ENCODE measurements around the gene ITPRIPL2.

Gene ITPRIPL2

DNA sequence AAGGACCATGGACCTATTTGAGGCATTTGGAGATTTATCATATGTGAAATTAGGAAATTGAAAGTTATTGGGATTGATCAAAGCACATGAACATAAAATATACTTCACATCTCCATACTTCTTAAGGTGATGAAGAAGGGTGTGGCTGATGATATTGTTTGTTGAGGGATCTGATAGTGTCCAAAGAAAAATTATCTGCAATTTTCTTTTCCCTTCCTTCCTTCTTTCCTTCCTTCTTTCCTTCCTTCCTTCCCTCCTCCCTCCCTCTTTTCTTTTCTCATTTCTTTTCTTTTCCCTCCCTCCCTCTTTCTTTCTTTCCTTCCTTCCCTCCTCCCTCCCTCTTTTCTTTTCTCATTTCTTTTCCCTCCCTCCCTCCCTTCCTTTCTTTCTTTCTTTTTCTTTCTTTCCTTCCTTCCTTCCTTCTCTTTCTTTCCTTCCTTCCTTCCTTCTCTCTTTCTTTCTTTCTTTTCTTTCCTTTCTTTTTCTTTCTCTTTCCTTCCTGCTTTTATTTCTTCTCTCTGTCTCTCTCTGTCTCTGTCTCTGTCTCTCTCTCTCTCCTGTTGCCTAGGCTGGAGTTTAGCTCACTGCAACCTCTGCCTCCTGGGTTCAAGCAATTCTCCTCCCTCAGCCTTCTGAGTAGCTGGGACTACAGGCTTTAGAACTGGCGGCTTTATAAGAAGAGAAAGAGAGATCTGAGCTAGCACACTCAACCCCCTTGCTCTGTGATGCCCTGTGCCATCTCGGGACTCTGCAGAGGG is 20.9 kb upstream of the ITPRIPL2 start:
- DNase-seq (ENCODE audit: extremely low spot score), result no peak
- CTCF ChIA-PET, result no interaction called here
- POLR2A ChIA-PET, result no interaction called here
- TF ChIP-seq LEF1 (IDR thresholded peaks at IDR 0.05; ENCODE audit: borderline replicate concordance) (no peak), BHLHE40 (IDR thresholded peaks at IDR 0.05; ENCODE audit: borderline replicate concordance) (no peak)

DNA sequence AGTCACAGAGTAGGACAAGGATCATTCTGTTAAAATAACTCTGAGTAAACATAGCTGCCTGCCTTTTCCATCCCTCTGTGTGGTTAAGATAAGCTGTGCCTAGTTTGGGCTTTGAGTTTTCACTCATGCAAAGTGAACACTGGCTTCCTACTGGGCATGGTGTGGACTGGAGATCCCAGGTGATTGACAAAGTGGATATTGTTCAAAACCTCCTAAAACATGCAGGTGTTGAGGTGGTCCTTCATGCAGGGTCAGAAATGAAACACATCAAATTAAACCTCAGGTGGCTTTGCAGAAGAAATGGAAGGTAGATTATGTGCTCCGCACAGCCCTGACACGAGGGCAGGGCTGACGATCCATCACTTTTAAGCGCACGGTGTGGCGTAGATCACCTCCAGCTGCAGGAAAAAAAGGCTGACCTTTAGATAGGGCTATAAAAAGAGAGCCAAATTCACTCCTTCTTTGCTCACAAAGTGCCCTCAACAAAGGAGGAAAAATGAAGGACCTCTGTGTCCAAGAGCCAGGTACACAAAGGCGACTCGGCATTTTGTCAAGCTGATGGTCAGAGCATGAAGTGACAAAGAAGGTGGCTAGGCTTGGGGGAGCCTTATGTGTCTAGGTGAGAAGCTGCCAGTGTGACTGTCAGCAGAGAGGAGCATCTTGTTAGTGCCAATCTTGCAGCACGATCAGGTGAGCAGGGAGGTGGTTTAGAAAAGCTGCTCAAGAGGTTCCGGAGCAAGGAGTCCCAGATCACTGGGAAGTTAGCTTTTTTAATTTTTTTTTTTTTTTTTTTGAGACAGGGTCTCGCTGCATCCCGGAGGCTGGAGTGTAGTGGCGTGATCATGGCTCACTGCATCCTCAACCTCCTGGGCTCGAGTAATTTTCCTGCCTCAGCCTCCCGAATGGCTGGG is 19.9 kb upstream of the ITPRIPL2 start:
- TF ChIP-seq TARDBP (IDR thresholded peaks at IDR 0.05), result no peak
- no peak for TF ChIP-seq FOXM1 (IDR thresholded peaks at IDR 0.05; ENCODE audit: borderline replicate concordance)
- no peak for TF ChIP-seq ZNF384 (IDR thresholded peaks at IDR 0.05)
- TF ChIP-seq CTBP1 (IDR thresholded peaks at IDR 0.05; ENCODE audit: borderline replicate concordance), result no peak
- TF ChIP-seq NFRKB (IDR thresholded peaks at IDR 0.05), result no peak
- TF ChIP-seq FOXK2 (IDR thresholded peaks at IDR 0.05), result no peak
- TF ChIP-seq FOXA1 (IDR thresholded peaks at IDR 0.05), result no peak
- no peak for TF ChIP-seq HDGF (IDR thresholded peaks at IDR 0.05; ENCODE audit: borderline replicate concordance)
- TF ChIP-seq SP1 (IDR thresholded peaks at IDR 0.05), result no peak
- TF ChIP-seq LEF1 (IDR thresholded peaks at IDR 0.05; ENCODE audit: borderline replicate concordance), result no peak
- no peak for TF ChIP-seq L3MBTL2 (conservative IDR thresholded peaks at IDR 0.05)
- TF ChIP-seq, protein P1, sequence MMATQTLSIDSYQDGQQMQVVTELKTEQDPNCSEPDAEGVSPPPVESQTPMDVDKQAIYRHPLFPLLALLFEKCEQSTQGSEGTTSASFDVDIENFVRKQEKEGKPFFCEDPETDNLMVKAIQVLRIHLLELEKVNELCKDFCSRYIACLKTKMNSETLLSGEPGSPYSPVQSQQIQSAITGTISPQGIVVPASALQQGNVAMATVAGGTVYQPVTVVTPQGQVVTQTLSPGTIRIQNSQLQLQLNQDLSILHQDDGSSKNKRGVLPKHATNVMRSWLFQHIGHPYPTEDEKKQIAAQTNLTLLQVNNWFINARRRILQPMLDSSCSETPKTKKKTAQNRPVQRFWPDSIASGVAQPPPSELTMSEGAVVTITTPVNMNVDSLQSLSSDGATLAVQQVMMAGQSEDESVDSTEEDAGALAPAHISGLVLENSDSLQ (IDR thresholded peaks at IDR 0.05), result no peak
- TF ChIP-seq SUZ12 (IDR thresholded peaks at IDR 0.05), result no peak
- no peak for TF ChIP-seq BHLHE40 (IDR thresholded peaks at IDR 0.05; ENCODE audit: borderline replicate concordance)
- TF ChIP-seq ARNT (IDR thresholded peaks at IDR 0.05), result no peak
- TF ChIP-seq ELF4 (IDR thresholded peaks at IDR 0.05), result no peak
- ChIA-PET CTCF (interaction anchor here (0.6 to 1.5 kb wide), 4 partner anchors 22 to 116 kb away, joined by 3 to 6 read pairs (median 5); no protein-coding TSS in a partner anchor), POLR2A (interaction anchor here (0.6 to 1.7 kb wide), 8 partner anchors 8 to 304 kb away, joined by 3 to 6 read pairs (median 4); partner anchors contain the start of gene RPS15A)
- no peak for DNase-seq (ENCODE audit: extremely low spot score)

DNA sequence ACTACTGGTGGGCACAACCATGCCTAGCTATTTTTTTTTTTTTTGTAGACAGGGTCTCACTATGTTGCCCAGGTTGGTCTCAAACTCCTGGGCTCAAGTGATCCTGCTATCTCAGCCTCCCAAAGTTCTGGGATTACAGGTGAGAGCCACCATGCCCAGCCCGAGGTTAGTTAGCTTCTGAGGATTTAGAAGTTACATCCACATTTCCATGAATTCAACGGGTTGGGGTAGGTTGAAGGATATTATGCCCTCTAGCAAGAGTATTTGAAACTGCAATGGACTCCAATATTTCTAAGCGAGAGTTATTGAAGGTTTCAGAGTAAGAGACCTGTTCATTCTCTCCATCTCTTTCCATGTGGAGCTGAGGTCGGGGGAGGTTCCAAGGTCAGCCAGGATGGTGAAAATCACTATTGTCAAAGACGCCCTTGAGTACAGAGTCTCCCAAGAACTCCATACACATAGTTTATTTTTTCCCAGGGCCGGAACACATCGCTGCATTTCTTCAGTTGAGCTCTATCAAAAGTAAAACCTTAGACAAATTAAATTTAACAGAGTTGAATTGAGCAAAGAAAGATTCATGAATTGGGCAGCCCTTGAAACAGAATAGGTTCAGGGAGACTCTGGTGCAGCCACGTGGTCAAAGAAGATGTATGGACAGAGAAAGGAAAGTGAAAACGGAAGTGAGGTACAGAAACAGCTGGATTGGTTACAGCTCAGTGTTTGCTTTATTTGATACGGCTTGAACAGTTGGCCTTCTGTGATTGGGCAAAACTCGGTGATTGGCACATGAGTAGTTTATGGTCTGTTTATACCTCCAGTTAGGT is 19.0 kb upstream of the ITPRIPL2 start:
- POLR2A ChIA-PET, result interaction anchor here (0.6 to 1.8 kb wide), 11 partner anchors 9 to 305 kb away, joined by 3 to 6 read pairs (median 4); partner anchors contain the start of genes ITPRIPL2 and RPS15A
- TF ChIP-seq ZNF384 (IDR thresholded peaks at IDR 0.05) (0 out of 2 replicates have a peak, but pooled peaks have one; percentile 14), L3MBTL2 (conservative IDR thresholded peaks at IDR 0.05) (peak; percentile 35), TARDBP (IDR thresholded peaks at IDR 0.05) (no peak), ARNT (IDR thresholded peaks at IDR 0.05) (no peak)
- TF ChIP-seq, protein P1 (IDR thresholded peaks at IDR 0.05), result peak; percentile 92
- CTCF ChIA-PET, result interaction anchor here (0.6 to 1.5 kb wide), 8 partner anchors 9 to 276 kb away, joined by 3 to 7 read pairs (median 4); partner anchors contain the start of gene TMC7
- DNase-seq (ENCODE audit: extremely low spot score), result no peak

GRCh38 chr16:19095654-19096053 is 18.1 kb upstream of the ITPRIPL2 start:
- no peak for DNase-seq (ENCODE audit: extremely low spot score)
- CTCF ChIA-PET, result interaction anchor here (0.6 to 1.4 kb wide), 3 partner anchors 10 to 276 kb away, joined by 3 to 7 read pairs (median 4); partner anchors contain the start of gene TMC7
- TF ChIP-seq SP1 (IDR thresholded peaks at IDR 0.05), result no peak
- TF ChIP-seq LEF1 (IDR thresholded peaks at IDR 0.05; ENCODE audit: borderline replicate concordance), result no peak
- TF ChIP-seq, protein P1 (IDR thresholded peaks at IDR 0.05), result no peak
- no peak for TF ChIP-seq BHLHE40 (IDR thresholded peaks at IDR 0.05; ENCODE audit: borderline replicate concordance)
- no peak for TF ChIP-seq TARDBP (IDR thresholded peaks at IDR 0.05)
- no peak for TF ChIP-seq L3MBTL2 (conservative IDR thresholded peaks at IDR 0.05)
- TF ChIP-seq CTBP1 (IDR thresholded peaks at IDR 0.05; ENCODE audit: borderline replicate concordance), result no peak
- no peak for TF ChIP-seq ELF4 (IDR thresholded peaks at IDR 0.05)
- no peak for TF ChIP-seq FOXA1 (IDR thresholded peaks at IDR 0.05)
- TF ChIP-seq ARNT (IDR thresholded peaks at IDR 0.05), result no peak
- TF ChIP-seq SUZ12 (IDR thresholded peaks at IDR 0.05), result no peak
- TF ChIP-seq FOXM1 (IDR thresholded peaks at IDR 0.05; ENCODE audit: borderline replicate concordance), result no peak
- no peak for TF ChIP-seq NFRKB (IDR thresholded peaks at IDR 0.05)
- no peak for TF ChIP-seq HDGF (IDR thresholded peaks at IDR 0.05; ENCODE audit: borderline replicate concordance)
- no peak for TF ChIP-seq ZNF384 (IDR thresholded peaks at IDR 0.05)
- no peak for TF ChIP-seq FOXK2 (IDR thresholded peaks at IDR 0.05)
- POLR2A ChIA-PET, result interaction anchor here (1.4 to 1.8 kb wide), 5 partner anchors 12 to 43 kb away, joined by 4 to 6 read pairs (median 5); partner anchors contain the start of gene ITPRIPL2

GRCh38 chr16:19098173-19098572 is 15.6 kb upstream of the ITPRIPL2 start:
- no peak for DNase-seq (ENCODE audit: extremely low spot score)
- CTCF ChIA-PET, result no interaction called here
- POLR2A ChIA-PET, result no interaction called here
- no peak for TF ChIP-seq TARDBP (IDR thresholded peaks at IDR 0.05)
- no peak for TF ChIP-seq NFRKB (IDR thresholded peaks at IDR 0.05)
- no peak for TF ChIP-seq L3MBTL2 (conservative IDR thresholded peaks at IDR 0.05)
- no peak for TF ChIP-seq FOXK2 (IDR thresholded peaks at IDR 0.05)
- no peak for TF ChIP-seq ELF4 (IDR thresholded peaks at IDR 0.05)
- TF ChIP-seq LEF1 (IDR thresholded peaks at IDR 0.05; ENCODE audit: borderline replicate concordance), result no peak
- no peak for TF ChIP-seq BHLHE40 (IDR thresholded peaks at IDR 0.05; ENCODE audit: borderline replicate concordance)
- no peak for TF ChIP-seq HDGF (IDR thresholded peaks at IDR 0.05; ENCODE audit: borderline replicate concordance)
- TF ChIP-seq, protein P1 (IDR thresholded peaks at IDR 0.05), result no peak
- TF ChIP-seq SP1 (IDR thresholded peaks at IDR 0.05), result no peak
- no peak for TF ChIP-seq ARNT (IDR thresholded peaks at IDR 0.05)
- no peak for TF ChIP-seq ZNF384 (IDR thresholded peaks at IDR 0.05)
- no peak for TF ChIP-seq SUZ12 (IDR thresholded peaks at IDR 0.05)
- TF ChIP-seq CTBP1 (IDR thresholded peaks at IDR 0.05; ENCODE audit: borderline replicate concordance), result no peak
